Adrenal gland (tissue), 12 donors: ENCODE data around the gene RHEBL1. TPM values are rescaled to one million over a fixed set of nuclear protein-coding genes. Genes with fewer than 3 reads are reported as not detected.

Experiments used
- DNase-seq, 7 donors: peaks; one replicate each; pipeline ENCODE4 v3.0.0-alpha.2; 2019 to 2020
- H3K27ac ChIP-seq, 5 donors: fragments of 200-600 bp; sonication (generic) in 4 of 5; 1 replicate in 3 of 5; 2 replicates in 2 of 5; pipeline versions ENCODE4 v1.5.1 to v1.8.0; 2016 to 2020; ENCODE audit warnings: mild to moderate bottlenecking in 1 of 5
- H3K27me3 ChIP-seq: fragments of 200-600 bp; 2 replicates; pipeline ENCODE4 v1.8.0; 2021
- H3K36me3 ChIP-seq, 2 donors: fragments of 200-600 bp; replicated peaks in 1 of 2; 1 replicate in 1 of 2; 2 replicates in 1 of 2; pipeline versions ENCODE4 v1.5.1 to v1.8.0; 2018 to 2022
- H3K4me1 ChIP-seq, 2 donors: fragments of 200-600 bp; replicated peaks in 1 of 2; 1 replicate in 1 of 2; 2 replicates in 1 of 2; pipeline versions ENCODE4 v1.5.1 to v1.8.0; 2018 to 2021
- H3K4me3 ChIP-seq, 4 donors: fragments of 200-600 bp; sonication (generic) in 3 of 4; one replicate each; pipeline ENCODE4 v1.5.1; 2016 to 2018
- H3K9me3 ChIP-seq, 3 donors: fragments of 200-600 bp; sonication (generic) in 1 of 3; replicated peaks in 1 of 3; 1 replicate in 2 of 3; 2 replicates in 1 of 3; pipeline versions ENCODE4 v1.5.1 to v1.8.0; 2016 to 2021
- POLR2A ChIP-seq, 2 donors: fragments of 450-650 bp; IDR thresholded peaks; one replicate each; pipeline ENCODE4 v1.6.1; 2017; ENCODE audit warnings: antibody characterized with exemption in 2 of 2, mild to moderate bottlenecking in 2 of 2, moderate library complexity in 1 of 2
- WGBS, 4 donors: extraction: QIAGEN DNeasy Blood & Tissue Kit in 2 of 4; methylation state at CpG; one replicate each; pipeline versions ENCODE4 v1.1.5 to v1.1.7; 2013 to 2017; 5-methylcytosine and 5-hydroxymethylcytosine counted together
- intact Hi-C, 2 donors: fragments of 100-400 bp; cut with DNase I; formaldehyde crosslinking; loops; one replicate each; pipeline versions ENCODE4 v1.14.1 to v1.15.0; 2022 to 2023
- polyA plus RNA-seq, 3 donors: library from polyadenylated mRNA; stranded (reverse); fragments of 200-250 nt in 2 of 3; fragments of 350-450 nt in 1 of 3; fragmentation: Illumina TruSeq in 1 of 3; extraction: RNeasy Lipid Tissue Mini Kit (QIAGEN cat#74804) in 1 of 3; gene quantifications; one replicate each; pipeline ENCODE4 v1.2.3, GENCODE V29; 2013 to 2014
- total RNA-seq, 9 donors: library from RNA; depleted of rRNA in 4 of 9; stranded (reverse); fragments of >200 nt in 4 of 9; fragments of 120-200 nt in 1 of 9; fragmentation: NEBNext Ultra II Directional in 1 of 9; extraction: Animal tissue kit (Norgen Biotek cat#: 25700) in 1 of 9; gene quantifications; one replicate each; pipeline versions ENCODE4 v1.1.0 to v1.2.4, GENCODE V29; 2013 to 2023
- TF ChIP-seq, protein P1 (sequence below), 6 experiments: fragments of 450-650 bp in 4 of 6; fragments of 200-600 bp in 2 of 6; sonication (generic) in 1 of 6; IDR thresholded peaks; 1 replicate in 5 of 6; 2 replicates in 1 of 6; pipeline versions ENCODE4 v1.5.1 to v1.8.0; 2016 to 2021; ENCODE audit warnings: antibody characterized with exemption in 6 of 6, mild to moderate bottlenecking in 2 of 6, moderate library complexity in 1 of 6
- donor health status: healthy with polysubstance abuse.
- donor health status: Bipolar disorder and iron deficiency.
- donor health status: DM: yes; HTN: yes; CAD: no.
- donor health status: DM: no; HTN: no; CAD: no.
- donor health status: DM: no; HTN: no; CAD: no.
- donor health status: DM: yes; HTN: yes; CAD: no.

Gene RHEBL1
- total and polyA plus RNA-seq, 12 donors: 0.26 to 1.8 (median 0.34) TPM; not detected in 4

DNA sequence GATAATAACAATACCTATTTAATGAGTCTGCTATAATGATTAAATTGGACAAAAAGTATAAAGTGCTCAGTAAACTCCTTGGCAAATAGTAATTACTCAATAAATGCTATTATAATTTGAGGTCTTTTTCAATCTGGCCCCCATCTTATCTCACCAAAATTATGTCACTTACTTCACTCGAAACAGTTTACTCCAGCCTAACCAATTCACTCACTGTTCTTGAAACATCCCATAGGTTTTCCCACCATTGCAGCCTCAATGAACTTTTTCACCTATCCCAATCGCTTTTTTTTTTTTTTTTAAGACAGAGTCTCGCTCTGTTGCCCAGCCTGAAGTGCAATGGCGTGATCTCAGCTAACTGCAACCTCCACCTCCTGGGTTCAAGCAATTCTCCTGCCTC is 33.8 kb downstream of the RHEBL1 start:
- intact Hi-C loops: no loop called here
- Histone ChIP-seq H3K9me3 (no peaks in the 10 kb centered on the region), H3K36me3 (peaks cover 0 to 96% of the 10 kb centered on the region in 2 donors), H3K27me3 (no peaks in the 10 kb centered on the region), H3K4me3 (no peak overlapping the region), H3K27ac (no peak overlapping the region), H3K4me1 (no peaks in the 10 kb centered on the region)
- DNase-seq: no peak
- TF ChIP-seq, protein P1, sequence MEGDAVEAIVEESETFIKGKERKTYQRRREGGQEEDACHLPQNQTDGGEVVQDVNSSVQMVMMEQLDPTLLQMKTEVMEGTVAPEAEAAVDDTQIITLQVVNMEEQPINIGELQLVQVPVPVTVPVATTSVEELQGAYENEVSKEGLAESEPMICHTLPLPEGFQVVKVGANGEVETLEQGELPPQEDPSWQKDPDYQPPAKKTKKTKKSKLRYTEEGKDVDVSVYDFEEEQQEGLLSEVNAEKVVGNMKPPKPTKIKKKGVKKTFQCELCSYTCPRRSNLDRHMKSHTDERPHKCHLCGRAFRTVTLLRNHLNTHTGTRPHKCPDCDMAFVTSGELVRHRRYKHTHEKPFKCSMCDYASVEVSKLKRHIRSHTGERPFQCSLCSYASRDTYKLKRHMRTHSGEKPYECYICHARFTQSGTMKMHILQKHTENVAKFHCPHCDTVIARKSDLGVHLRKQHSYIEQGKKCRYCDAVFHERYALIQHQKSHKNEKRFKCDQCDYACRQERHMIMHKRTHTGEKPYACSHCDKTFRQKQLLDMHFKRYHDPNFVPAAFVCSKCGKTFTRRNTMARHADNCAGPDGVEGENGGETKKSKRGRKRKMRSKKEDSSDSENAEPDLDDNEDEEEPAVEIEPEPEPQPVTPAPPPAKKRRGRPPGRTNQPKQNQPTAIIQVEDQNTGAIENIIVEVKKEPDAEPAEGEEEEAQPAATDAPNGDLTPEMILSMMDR (IDR thresholded peaks at IDR 0.05): no peak
- no peak for TF ChIP-seq POLR2A (IDR thresholded peaks at IDR 0.05)
- 74 to 92% (median 82%) methylated on average over 4 of the region's 4 CpGs for WGBS, 4 donors

DNA sequence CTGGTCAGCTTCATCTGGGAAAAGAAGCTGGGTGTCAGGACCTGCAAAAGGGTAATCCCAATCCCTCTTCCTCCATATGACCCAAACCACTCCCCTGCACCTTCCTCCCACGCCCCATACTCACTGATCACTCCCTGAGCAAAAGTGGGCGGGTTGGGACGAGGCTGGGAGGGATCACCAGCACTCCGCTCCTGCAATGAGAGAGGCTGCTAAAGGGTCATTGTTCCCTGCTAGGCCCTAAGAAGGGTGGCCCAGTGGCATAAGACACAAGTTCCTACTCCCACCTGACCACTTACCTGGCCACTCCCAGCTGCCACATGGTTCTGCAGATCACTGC is 35.5 kb downstream of the RHEBL1 start:
- intact Hi-C loops: no loop called here
- H3K9me3 ChIP-seq: no peaks in the 10 kb centered on the region
- no peak overlapping the region for H3K27ac ChIP-seq
- H3K27me3 ChIP-seq: no peaks in the 10 kb centered on the region
- no peaks in the 10 kb centered on the region for H3K4me1 ChIP-seq
- no peak for DNase-seq
- no peak overlapping the region for H3K4me3 ChIP-seq
- WGBS, 4 donors: 84 to 96% (median 92%) methylated on average over 4 of the region's 4 CpGs
- H3K36me3 ChIP-seq: peaks cover 0 to 84% of the 10 kb centered on the region in 2 donors
- no peak for TF ChIP-seq POLR2A (IDR thresholded peaks at IDR 0.05)
- TF ChIP-seq, protein P1 (IDR thresholded peaks at IDR 0.05): no peak

DNA sequence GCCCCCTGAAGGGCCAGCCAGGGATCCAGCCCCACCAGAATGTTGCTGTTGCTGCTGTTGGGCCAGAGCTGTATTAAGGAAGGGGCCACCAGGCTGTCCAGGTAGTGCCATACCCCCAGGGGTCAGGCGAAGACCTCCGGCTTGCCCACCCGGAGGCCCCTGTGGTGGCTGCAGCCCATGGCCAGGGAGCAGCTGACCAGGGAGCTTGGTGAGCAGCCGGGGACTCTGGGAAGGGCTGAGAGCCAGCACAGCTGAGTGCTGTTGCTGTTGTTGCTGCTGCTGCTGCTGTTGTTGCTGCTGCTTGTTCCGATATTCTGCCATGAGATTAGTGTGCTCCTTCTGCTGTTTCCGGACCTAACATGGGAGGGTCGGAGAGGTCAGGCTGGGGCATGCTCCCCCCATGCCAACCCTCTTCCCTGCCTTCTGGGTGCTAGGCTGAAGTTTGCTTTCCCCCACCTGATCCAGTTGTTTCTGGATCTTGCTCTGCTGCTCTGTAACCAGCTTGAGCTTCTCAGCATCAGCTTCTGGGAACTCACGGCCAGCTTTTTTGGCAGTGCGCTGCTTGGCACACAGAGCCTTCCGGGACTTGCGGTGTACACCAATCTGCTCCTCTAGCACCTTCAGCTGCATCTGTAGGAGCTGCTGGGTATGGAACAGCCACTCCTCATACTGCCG is 36.0 kb downstream of the RHEBL1 start:
- H3K4me1 ChIP-seq: no peaks in the 10 kb centered on the region
- H3K27ac ChIP-seq: no peak overlapping the region
- TF ChIP-seq, protein P1 (IDR thresholded peaks at IDR 0.05): no peak
- no peak for TF ChIP-seq POLR2A (IDR thresholded peaks at IDR 0.05)
- 74 to 92% (median 82%) methylated on average over 7 to 12 of the region's 12 CpGs for WGBS, 4 donors
- H3K9me3 ChIP-seq: no peaks in the 10 kb centered on the region
- peaks cover 0 to 84% of the 10 kb centered on the region in 2 donors for H3K36me3 ChIP-seq
- no peak overlapping the region for H3K4me3 ChIP-seq
- DNase-seq: no peak
- H3K27me3 ChIP-seq: no peaks in the 10 kb centered on the region
- intact Hi-C loops: no loop called here

DNA sequence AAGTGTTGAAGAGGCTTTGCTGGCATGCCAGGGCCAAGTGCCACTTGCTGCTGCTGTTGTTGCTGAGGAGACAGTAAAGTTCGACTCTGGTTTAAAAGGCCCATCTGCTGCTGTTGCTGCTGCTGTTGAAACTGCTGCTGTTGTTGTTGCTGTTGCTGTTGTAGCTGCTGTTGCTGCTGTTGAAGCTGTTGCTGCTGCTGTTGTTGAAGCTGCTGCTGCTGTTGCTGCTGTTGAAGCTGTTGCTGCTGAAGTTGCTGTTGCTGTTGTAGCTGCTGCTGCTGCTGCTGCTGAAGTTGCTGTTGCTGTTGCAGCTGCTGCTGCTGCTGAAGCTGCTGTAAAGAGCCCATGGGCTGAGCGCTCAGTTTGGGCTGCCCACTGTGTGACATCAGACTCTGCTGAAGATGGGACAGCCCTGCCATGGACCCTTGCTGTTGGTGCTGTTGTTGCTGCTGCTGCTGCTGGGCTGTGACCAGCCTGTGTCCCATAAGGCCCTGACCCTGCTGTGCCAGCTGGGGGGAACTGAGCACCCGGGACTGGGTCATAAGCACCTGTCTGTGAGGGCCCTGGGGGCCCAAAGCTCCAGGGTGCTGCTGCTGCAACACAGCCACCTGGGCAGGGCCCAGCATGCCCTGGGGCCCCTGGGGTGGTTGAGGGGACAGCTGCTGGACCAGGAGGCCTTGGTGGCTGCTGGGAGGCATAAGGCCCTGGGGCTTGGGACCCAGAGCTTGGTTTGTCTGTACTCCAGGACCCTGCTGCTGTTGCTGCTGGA is 36.9 kb downstream of the RHEBL1 start:
- intact Hi-C loops: no loop called here
- H3K4me1 ChIP-seq: no peaks in the 10 kb centered on the region
- TF ChIP-seq, protein P1 (IDR thresholded peaks at IDR 0.05): no peak
- TF ChIP-seq POLR2A (IDR thresholded peaks at IDR 0.05): no peak
- no peaks in the 10 kb centered on the region for H3K27me3 ChIP-seq
- DNase-seq: no peak
- peaks cover 0 to 84% of the 10 kb centered on the region in 2 donors for H3K36me3 ChIP-seq
- H3K9me3 ChIP-seq: no peaks in the 10 kb centered on the region
- H3K4me3 ChIP-seq: no peak overlapping the region
- H3K27ac ChIP-seq: no peak overlapping the region
- 82 to 88% (median 86%) methylated on average over 1 to 3 of the region's 3 CpGs for WGBS, 4 donors
